Measurements from ENCODE around the gene ARHGAP8. TPM values are rescaled to one million over a fixed set of nuclear protein-coding genes. Genes with fewer than 3 reads are reported as not detected.

Gene ARHGAP8
- total RNA-seq, 2 experiments from 2014 or later = 2.2 to 2.9 TPM

- H3K4me3 Mint-ChIP-seq = no peak overlapping the region
- H3K36me3 Mint-ChIP-seq = no peaks in the 10 kb centered on the region
- H3K27me3 Mint-ChIP-seq = peaks cover 2% of the 10 kb centered on the region
- POLR2A ChIA-PET = interaction anchor here (0.6 kb wide), 1 partner anchor 43 kb away, joined by 3 read pairs; no protein-coding TSS in a partner anchor
- no peaks in the 10 kb centered on the region for H3K9me3 Mint-ChIP-seq
- no peak overlapping the region for H3K27ac Mint-ChIP-seq
- no peaks in the 10 kb centered on the region for H3K4me1 Mint-ChIP-seq
- ATAC-seq (ENCODE audit: low read depth) = no peak
- no peak for DNase-seq
Observed at GRCh38 chr22:44814266-44815098, 62.1 kb downstream of the ARHGAP8 start.

- Mint-ChIP-seq H3K27ac (no peak overlapping the region), H3K27me3 (peaks cover 2% of the 10 kb centered on the region), H3K4me3 (no peak overlapping the region), H3K36me3 (no peaks in the 10 kb centered on the region), H3K4me1 (no peaks in the 10 kb centered on the region), H3K9me3 (no peaks in the 10 kb centered on the region)
- POLR2A ChIA-PET = no interaction called here
- ATAC-seq (ENCODE audit: low read depth) = no peak
- DNase-seq = no peak
Observed at GRCh38 chr22:44815099-44816070, 63.0 kb downstream of the ARHGAP8 start.

- no peak overlapping the region for H3K27ac Mint-ChIP-seq
- H3K4me3 Mint-ChIP-seq = no peak overlapping the region
- POLR2A ChIA-PET = no interaction called here
- ATAC-seq (ENCODE audit: low read depth) = no peak
- H3K27me3 Mint-ChIP-seq = peaks cover 2% of the 10 kb centered on the region
- no peak for DNase-seq
- H3K4me1 Mint-ChIP-seq = no peaks in the 10 kb centered on the region
- H3K36me3 Mint-ChIP-seq = no peaks in the 10 kb centered on the region
- no peaks in the 10 kb centered on the region for H3K9me3 Mint-ChIP-seq
Observed at GRCh38 chr22:44816141-44816540, 63.8 kb downstream of the ARHGAP8 start.

GRCh38 chr22:44818727-44819126 lies 66.4 kb downstream of the ARHGAP8 start:
- no peak for DNase-seq
- Mint-ChIP-seq H3K27me3 (peaks cover 2% of the 10 kb centered on the region), H3K27ac (no peak overlapping the region), H3K9me3 (no peaks in the 10 kb centered on the region), H3K36me3 (no peaks in the 10 kb centered on the region), H3K4me3 (no peak overlapping the region), H3K4me1 (no peaks in the 10 kb centered on the region)
- POLR2A ChIA-PET = no interaction called here
- no peak for ATAC-seq (ENCODE audit: low read depth)

- DNase-seq = no peak
- Mint-ChIP-seq H3K36me3 (no peaks in the 10 kb centered on the region), H3K4me1 (no peaks in the 10 kb centered on the region), H3K27ac (no peak overlapping the region), H3K9me3 (no peaks in the 10 kb centered on the region), H3K4me3 (no peak overlapping the region), H3K27me3 (peaks cover 2% of the 10 kb centered on the region)
- POLR2A ChIA-PET = no interaction called here
- ATAC-seq (ENCODE audit: low read depth) = no peak
Observed at GRCh38 chr22:44819966-44820631, 67.7 kb downstream of the ARHGAP8 start.

GRCh38 chr22:44821741-44822475 lies 69.5 kb downstream of the ARHGAP8 start:
- H3K36me3 Mint-ChIP-seq = no peaks in the 10 kb centered on the region

GRCh38 chr22:44822534-44822933 lies 70.2 kb downstream of the ARHGAP8 start:
- Mint-ChIP-seq H3K27me3 (peaks cover 2% of the 10 kb centered on the region), H3K27ac (no peak overlapping the region), H3K9me3 (no peaks in the 10 kb centered on the region), H3K4me1 (peaks cover 3% of the 10 kb centered on the region), H3K36me3 (no peaks in the 10 kb centered on the region), H3K4me3 (no peak overlapping the region)
- DNase-seq = no peak
- POLR2A ChIA-PET = no interaction called here
- ATAC-seq (ENCODE audit: low read depth) = no peak

More at GRCh38 chr22:44821741-44822475, 69.5 kb downstream of the ARHGAP8 start:
- POLR2A ChIA-PET = no interaction called here
- no peak for ATAC-seq (ENCODE audit: low read depth)
- peaks cover 2% of the 10 kb centered on the region for H3K27me3 Mint-ChIP-seq
- peaks cover 2% of the 10 kb centered on the region for H3K4me1 Mint-ChIP-seq
- DNase-seq = no peak
- no peaks in the 10 kb centered on the region for H3K9me3 Mint-ChIP-seq
- no peak overlapping the region for H3K4me3 Mint-ChIP-seq
- H3K27ac Mint-ChIP-seq = no peak overlapping the region

GRCh38 chr22:44823396-44823795 lies 71.0 kb downstream of the ARHGAP8 start:
- ATAC-seq (ENCODE audit: low read depth) (no peak), DNase-seq (no peak)
- Mint-ChIP-seq H3K36me3 (no peaks in the 10 kb centered on the region), H3K27ac (no peak overlapping the region), H3K4me3 (no peak overlapping the region), H3K27me3 (peaks cover 2% of the 10 kb centered on the region), H3K9me3 (no peaks in the 10 kb centered on the region), H3K4me1 (peaks cover 5% of the 10 kb centered on the region)
- POLR2A ChIA-PET = no interaction called here

GRCh38 chr22:44823806-44824205 lies 71.4 kb downstream of the ARHGAP8 start:
- peaks cover 5% of the 10 kb centered on the region for H3K4me1 Mint-ChIP-seq
- no peak overlapping the region for H3K4me3 Mint-ChIP-seq
- DNase-seq (no peak), ATAC-seq (ENCODE audit: low read depth) (no peak)
- POLR2A ChIA-PET = no interaction called here
- H3K27me3 Mint-ChIP-seq = no peaks in the 10 kb centered on the region
- H3K9me3 Mint-ChIP-seq = no peaks in the 10 kb centered on the region
- no peak overlapping the region for H3K27ac Mint-ChIP-seq
- no peaks in the 10 kb centered on the region for H3K36me3 Mint-ChIP-seq

- no peak for ATAC-seq (ENCODE audit: low read depth)
- no peak for DNase-seq
- Mint-ChIP-seq H3K36me3 (no peaks in the 10 kb centered on the region), H3K9me3 (no peaks in the 10 kb centered on the region), H3K4me3 (no peak overlapping the region), H3K27me3 (no peaks in the 10 kb centered on the region), H3K27ac (no peak overlapping the region), H3K4me1 (peaks cover 5% of the 10 kb centered on the region)
- POLR2A ChIA-PET = no interaction called here
Observed at GRCh38 chr22:44824271-44824670, 71.9 kb downstream of the ARHGAP8 start.

GRCh38 chr22:44825310-44826150 lies 73.2 kb downstream of the ARHGAP8 start:
- H3K27ac Mint-ChIP-seq = no peak overlapping the region
- POLR2A ChIA-PET = no interaction called here
- no peak for ATAC-seq (ENCODE audit: low read depth)
- no peak overlapping the region for H3K4me3 Mint-ChIP-seq
- H3K36me3 Mint-ChIP-seq = no peaks in the 10 kb centered on the region
- peaks cover 5% of the 10 kb centered on the region for H3K4me1 Mint-ChIP-seq
- no peaks in the 10 kb centered on the region for H3K27me3 Mint-ChIP-seq
- H3K9me3 Mint-ChIP-seq = no peaks in the 10 kb centered on the region
- no peak for DNase-seq

- no peaks in the 10 kb centered on the region for H3K9me3 Mint-ChIP-seq
- H3K27ac Mint-ChIP-seq = no peak overlapping the region
- H3K4me1 Mint-ChIP-seq = peaks cover 5% of the 10 kb centered on the region
- H3K27me3 Mint-ChIP-seq = peaks cover 5% of the 10 kb centered on the region
- POLR2A ChIA-PET = no interaction called here
- H3K36me3 Mint-ChIP-seq = no peaks in the 10 kb centered on the region
- ATAC-seq (ENCODE audit: low read depth) (no peak), DNase-seq (no peak)
- no peak overlapping the region for H3K4me3 Mint-ChIP-seq
Observed at GRCh38 chr22:44827666-44828190, 75.4 kb downstream of the ARHGAP8 start.
